Endothelial cell of hepatic sinusoid (primary cell): ENCODE measurements around the gene HS2ST1.

Experiments used
- in situ Hi-C: cut with HindIII; loops from 2 replicates; pipeline ENCODE4 v1.10.0; 2017; ENCODE audit warnings: low sequenced_read_pairs

Gene HS2ST1

GRCh38 chr1:87130438-87130837, 216.0 kb downstream of the HS2ST1 start:
- in situ Hi-C loops, result no loop called here

DNA sequence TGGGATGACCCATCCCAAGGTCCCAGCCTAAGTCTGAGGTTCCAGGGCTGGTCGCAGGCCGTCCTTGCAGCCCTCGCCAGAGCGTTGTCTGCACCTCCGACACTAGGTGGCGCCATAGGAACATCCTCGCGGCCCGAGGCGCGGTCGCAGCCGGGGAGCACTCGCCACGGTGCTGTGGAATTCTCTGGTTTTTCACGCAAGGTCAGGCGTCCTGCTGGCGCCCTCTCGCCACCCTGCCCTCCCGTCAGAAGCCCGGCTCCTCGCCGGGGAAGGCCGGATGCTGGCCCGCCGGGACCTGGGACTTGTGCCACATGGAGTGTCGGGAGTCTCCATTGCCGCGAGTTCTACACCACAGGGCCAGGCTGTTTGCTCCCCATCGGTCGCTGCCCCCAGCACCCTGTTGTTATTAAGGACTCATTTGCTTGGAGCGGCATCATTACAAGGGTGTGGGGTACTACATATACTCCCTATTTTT, 217.4 kb downstream of the HS2ST1 start:
- in situ Hi-C loops, result no loop called here

DNA sequence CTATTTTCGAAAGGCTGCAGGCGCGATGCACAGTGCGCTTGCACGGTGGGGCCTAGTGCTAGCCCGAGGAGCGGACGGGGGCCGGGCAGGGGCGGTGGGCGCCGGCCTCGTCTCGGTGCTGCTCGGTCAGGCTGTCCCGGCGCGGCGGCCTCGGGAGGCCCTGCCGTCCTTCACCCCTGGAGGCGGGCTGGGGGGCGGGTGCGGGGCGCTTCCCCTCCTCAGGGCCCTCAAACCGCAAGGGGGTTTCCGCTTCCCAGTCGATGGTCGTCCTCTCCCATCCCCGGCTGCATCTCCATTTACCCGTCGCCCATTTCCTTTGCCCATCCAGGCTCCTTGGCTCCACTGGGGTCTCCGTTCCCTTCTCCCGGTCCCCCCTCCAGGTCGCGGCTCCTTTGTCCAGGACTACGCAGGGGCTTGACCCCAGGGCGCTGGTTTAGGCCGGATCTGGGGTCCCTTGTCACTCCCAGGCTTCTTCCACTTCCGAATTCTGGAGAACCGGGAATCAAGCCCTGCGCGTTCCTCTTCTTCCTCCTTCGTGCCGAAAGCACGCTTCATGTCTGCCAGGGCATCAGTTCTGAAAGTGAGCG, 217.9 kb downstream of the HS2ST1 start:
- in situ Hi-C loops, result no loop called here

- in situ Hi-C loops, result no loop called here
Measured at GRCh38 chr1:87134061-87134460, 219.6 kb downstream of the HS2ST1 start.

GRCh38 chr1:87134625-87135328, 220.3 kb downstream of the HS2ST1 start:
- in situ Hi-C loops, result no loop called here

GRCh38 chr1:87135329-87135712, 220.9 kb downstream of the HS2ST1 start:
- in situ Hi-C loops, result no loop called here

- in situ Hi-C loops, result no loop called here
Measured at GRCh38 chr1:87136607-87137341, 222.3 kb downstream of the HS2ST1 start.

DNA sequence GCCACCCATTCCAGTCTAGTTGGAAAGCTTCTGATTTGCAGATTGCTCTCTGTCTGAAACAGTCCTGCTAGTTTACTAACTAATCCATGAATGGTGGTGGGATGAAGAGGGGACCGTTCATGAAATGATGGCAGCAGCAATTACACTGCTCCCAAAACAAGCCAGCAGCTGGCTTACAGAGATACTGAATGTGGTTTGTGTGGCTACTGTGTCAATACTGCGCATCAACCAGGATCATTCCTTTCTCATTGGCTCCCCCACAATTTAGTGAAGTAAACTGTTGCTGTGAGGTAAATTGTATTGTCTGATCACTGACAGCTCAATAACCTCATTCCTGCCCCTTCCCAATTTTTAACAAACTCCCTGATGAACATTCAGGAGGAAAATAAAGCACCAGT, 222.9 kb downstream of the HS2ST1 start:
- in situ Hi-C loops, result no loop called here

DNA sequence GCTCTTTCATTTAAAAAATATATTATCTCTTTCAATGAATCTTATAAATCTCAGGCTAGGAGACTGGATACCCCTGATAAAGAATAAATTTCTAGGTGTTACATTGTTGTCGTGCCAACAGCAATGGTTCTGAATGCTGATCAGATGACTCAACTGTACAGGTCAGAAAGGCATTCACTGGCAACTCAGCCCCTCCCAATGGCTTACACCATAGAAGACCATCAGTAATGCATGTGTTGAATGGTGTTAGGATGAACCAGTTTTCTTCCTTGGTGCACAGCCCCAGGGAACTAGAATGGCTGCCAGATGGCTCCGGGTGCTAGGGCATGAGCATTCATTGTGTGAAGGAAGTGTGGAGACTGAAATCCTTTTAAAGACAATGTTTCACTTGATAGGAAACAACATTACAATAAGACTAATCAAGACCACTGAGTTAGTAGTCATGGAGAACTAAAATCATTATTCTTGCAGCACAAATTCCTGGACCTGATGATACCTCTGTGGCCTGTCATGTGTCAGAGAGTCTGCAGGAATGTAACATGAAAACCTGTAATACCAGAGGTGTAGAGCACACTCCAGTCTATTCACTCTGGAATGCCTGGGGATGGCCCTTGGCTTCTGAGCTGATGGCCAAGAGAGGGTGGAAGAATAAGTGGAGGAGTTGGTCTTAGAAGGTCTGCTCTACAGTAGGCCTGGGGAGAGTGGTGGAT, 226.6 kb downstream of the HS2ST1 start:
- in situ Hi-C loops, result no loop called here

DNA sequence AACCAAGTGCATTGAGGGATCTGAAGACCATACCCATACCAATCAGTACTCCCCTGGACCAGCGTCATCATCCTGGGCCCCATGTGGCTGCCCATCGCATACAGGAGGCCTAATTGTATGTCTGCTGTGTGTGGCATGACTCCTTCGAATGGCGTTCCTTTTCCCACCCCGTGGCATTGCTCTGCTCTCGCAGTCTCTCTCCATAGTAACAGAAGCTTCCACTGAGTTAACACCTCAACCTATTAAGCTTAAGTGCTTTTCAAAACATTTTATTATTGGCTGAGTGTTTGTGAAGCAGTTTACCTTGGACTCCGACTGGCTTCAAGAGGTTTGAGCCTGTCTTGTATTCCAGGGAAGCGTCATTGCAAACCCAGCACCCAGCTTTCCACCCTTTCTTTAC, 227.1 kb downstream of the HS2ST1 start:
- in situ Hi-C loops, result no loop called here

GRCh38 chr1:87143413-87144135, 229.1 kb downstream of the HS2ST1 start:
- in situ Hi-C loops, result no loop called here

- in situ Hi-C loops, result no loop called here
Measured at GRCh38 chr1:87144316-87144895, 230.0 kb downstream of the HS2ST1 start.

DNA sequence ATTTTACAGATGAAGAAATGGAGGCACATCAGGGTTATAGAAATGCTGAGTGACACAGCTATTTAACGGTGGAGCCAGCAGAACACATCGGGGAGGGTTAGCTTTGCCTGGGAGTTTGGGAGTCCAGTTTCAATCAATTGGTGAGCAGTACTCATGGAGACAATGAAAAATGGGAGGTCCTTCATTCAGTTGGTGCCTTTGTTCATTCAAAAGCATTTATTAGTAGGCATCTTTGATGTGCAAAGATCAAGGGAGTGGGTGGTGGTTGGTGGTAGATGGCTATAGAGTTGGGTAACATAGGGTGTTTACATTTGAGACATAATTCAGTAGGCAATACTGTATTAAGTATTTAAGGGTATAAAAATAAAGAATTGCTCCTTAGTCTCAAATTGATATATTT, 230.5 kb downstream of the HS2ST1 start:
- in situ Hi-C loops, result no loop called here

GRCh38 chr1:87146538-87146937, 232.1 kb downstream of the HS2ST1 start:
- in situ Hi-C loops, result no loop called here

- in situ Hi-C loops, result no loop called here
Measured at GRCh38 chr1:87146986-87147385, 232.6 kb downstream of the HS2ST1 start.

- in situ Hi-C loops, result no loop called here
Measured at GRCh38 chr1:87147851-87148250, 233.4 kb downstream of the HS2ST1 start.

- in situ Hi-C loops, result no loop called here
Measured at GRCh38 chr1:87148661-87149060, 234.2 kb downstream of the HS2ST1 start.

- in situ Hi-C loops, result no loop called here
Measured at GRCh38 chr1:87149241-87150041, 235.0 kb downstream of the HS2ST1 start.

GRCh38 chr1:87150143-87150542, 235.7 kb downstream of the HS2ST1 start:
- in situ Hi-C loops, result no loop called here
